ENCODE data around the gene SERINC5. TPM values are rescaled to one million over a fixed set of nuclear protein-coding genes. Genes with fewer than 3 reads are reported as not detected.
A peak's percentile ranks its signal among the peaks of the same experiment; 100 is the strongest.

SERINC5 gene
- total RNA-seq, 1 experiment from 2014 or later = 70.6 TPM

GRCh38 chr5:80174790-80175189 is 81.1 kb downstream of the SERINC5 start:
- in situ Hi-C loops (cut with HindIII; ENCODE audit: low pct_unique_long_range_greater_than_20kb, low sequenced_read_pairs) = no loop called here
- CTCF ChIA-PET = no interaction called here
- TF ChIP-seq SIN3A (IDR thresholded peaks at IDR 0.05; ENCODE audit: borderline replicate concordance, insufficient read depth, low read depth, low read length) = no peak
- TF ChIP-seq REST (IDR thresholded peaks at IDR 0.05; ENCODE audit: insufficient read depth in 1 of 2, low read depth in 2 of 2, low read length in 1 of 2) = no peak
- TF ChIP-seq, protein P1, sequence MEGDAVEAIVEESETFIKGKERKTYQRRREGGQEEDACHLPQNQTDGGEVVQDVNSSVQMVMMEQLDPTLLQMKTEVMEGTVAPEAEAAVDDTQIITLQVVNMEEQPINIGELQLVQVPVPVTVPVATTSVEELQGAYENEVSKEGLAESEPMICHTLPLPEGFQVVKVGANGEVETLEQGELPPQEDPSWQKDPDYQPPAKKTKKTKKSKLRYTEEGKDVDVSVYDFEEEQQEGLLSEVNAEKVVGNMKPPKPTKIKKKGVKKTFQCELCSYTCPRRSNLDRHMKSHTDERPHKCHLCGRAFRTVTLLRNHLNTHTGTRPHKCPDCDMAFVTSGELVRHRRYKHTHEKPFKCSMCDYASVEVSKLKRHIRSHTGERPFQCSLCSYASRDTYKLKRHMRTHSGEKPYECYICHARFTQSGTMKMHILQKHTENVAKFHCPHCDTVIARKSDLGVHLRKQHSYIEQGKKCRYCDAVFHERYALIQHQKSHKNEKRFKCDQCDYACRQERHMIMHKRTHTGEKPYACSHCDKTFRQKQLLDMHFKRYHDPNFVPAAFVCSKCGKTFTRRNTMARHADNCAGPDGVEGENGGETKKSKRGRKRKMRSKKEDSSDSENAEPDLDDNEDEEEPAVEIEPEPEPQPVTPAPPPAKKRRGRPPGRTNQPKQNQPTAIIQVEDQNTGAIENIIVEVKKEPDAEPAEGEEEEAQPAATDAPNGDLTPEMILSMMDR (IDR thresholded peaks at IDR 0.05) = no peak
- TF ChIP-seq POLR2AphosphoS5 (IDR thresholded peaks at IDR 0.05; ENCODE audit: low read depth, low read length) = no peak
- no peak for TF ChIP-seq TCF7L2 (IDR thresholded peaks at IDR 0.05; ENCODE audit: low read depth, low read length)

GRCh38 chr5:80172067-80172695 is 83.7 kb downstream of the SERINC5 start:
- no peak for ATAC-seq
- TF ChIP-seq, protein P1 (IDR thresholded peaks at IDR 0.05) = no peak
- no peak for TF ChIP-seq SIN3A (IDR thresholded peaks at IDR 0.05; ENCODE audit: borderline replicate concordance, insufficient read depth, low read depth, low read length)
- no peak for TF ChIP-seq POLR2AphosphoS5 (IDR thresholded peaks at IDR 0.05; ENCODE audit: low read depth, low read length)
- no peak for TF ChIP-seq TCF7L2 (IDR thresholded peaks at IDR 0.05; ENCODE audit: low read depth, low read length)
- no peak for TF ChIP-seq REST (IDR thresholded peaks at IDR 0.05; ENCODE audit: insufficient read depth in 1 of 2, low read depth in 2 of 2, low read length in 1 of 2)

More at GRCh38 chr5:80174790-80175189, 81.1 kb downstream of the SERINC5 start:
- ATAC-seq (no peak), DNase-seq (ENCODE audit: low read depth, low spot score) (no peak)
- no TSS peak for BruUV-seq (replicated peaks)
- Histone ChIP-seq H3K9me3 (ENCODE audit: control insufficient read depth, insufficient read depth, low read depth, low read length) (no peaks in the 10 kb centered on the region), H3K27ac (ENCODE audit: low read length) (peak overlapping the region; percentile 48), H3K4me3 (ENCODE audit: low read depth in 2 of 2, low read length in 2 of 2) (no peak overlapping the region), H3K4me1 (ENCODE audit: control insufficient read depth, insufficient read depth, low read length) (peaks cover 2% of the 10 kb centered on the region; the same call in 1 of the 2 replicates), H3K36me3 (ENCODE audit: control insufficient read depth, insufficient read depth, low read length) (no peaks in the 10 kb centered on the region), H3K27me3 (ENCODE audit: control insufficient read depth, insufficient read depth, low read length) (no peaks in the 10 kb centered on the region)
- intact Hi-C loops (cut with micrococcal nuclease; ENCODE audit: unreplicated experiment) = no loop called here
- POLR2A ChIA-PET = no interaction called here

More at GRCh38 chr5:80172067-80172695, 83.7 kb downstream of the SERINC5 start:
- Histone ChIP-seq H3K27me3 (ENCODE audit: control insufficient read depth, insufficient read depth, low read length) (no peaks in the 10 kb centered on the region), H3K27ac (ENCODE audit: low read length) (no peak overlapping the region), H3K36me3 (ENCODE audit: control insufficient read depth, insufficient read depth, low read length) (no peaks in the 10 kb centered on the region), H3K4me3 (ENCODE audit: low read depth in 2 of 2, low read length in 2 of 2) (no peak overlapping the region), H3K4me1 (ENCODE audit: control insufficient read depth, insufficient read depth, low read length) (0 out of 2 replicates have a peak, but pooled peaks cover 2% of the 10 kb centered on the region), H3K9me3 (ENCODE audit: control insufficient read depth, insufficient read depth, low read depth, low read length) (no peaks in the 10 kb centered on the region)
- no peak for DNase-seq (ENCODE audit: low read depth, low spot score)
- ChIA-PET POLR2A (no interaction called here), CTCF (no interaction called here)
- BruUV-seq (replicated peaks) = no TSS peak
- intact Hi-C loops (cut with micrococcal nuclease; ENCODE audit: unreplicated experiment) = no loop called here
- in situ Hi-C loops (cut with HindIII; ENCODE audit: low pct_unique_long_range_greater_than_20kb, low sequenced_read_pairs) = no loop called here

Measured in Panc1 (cell line).